ENCODE measurements around the gene GNPTAB.

Gene GNPTAB

GRCh38 chr12:101830367-101831325 is at the start of gene GNPTAB:
GNPTAB (minus strand) TSS chr12:101830959; CDS start chr12:101830675, 284 bp downstream.
- TF ChIP-seq GATA2 (IDR thresholded peaks at IDR 0.05; ENCODE audit: low read depth, low read length), result no peak
- TF ChIP-seq GATA3 (IDR thresholded peaks at IDR 0.05; ENCODE audit: low read depth, low read length), result no peak

DNA sequence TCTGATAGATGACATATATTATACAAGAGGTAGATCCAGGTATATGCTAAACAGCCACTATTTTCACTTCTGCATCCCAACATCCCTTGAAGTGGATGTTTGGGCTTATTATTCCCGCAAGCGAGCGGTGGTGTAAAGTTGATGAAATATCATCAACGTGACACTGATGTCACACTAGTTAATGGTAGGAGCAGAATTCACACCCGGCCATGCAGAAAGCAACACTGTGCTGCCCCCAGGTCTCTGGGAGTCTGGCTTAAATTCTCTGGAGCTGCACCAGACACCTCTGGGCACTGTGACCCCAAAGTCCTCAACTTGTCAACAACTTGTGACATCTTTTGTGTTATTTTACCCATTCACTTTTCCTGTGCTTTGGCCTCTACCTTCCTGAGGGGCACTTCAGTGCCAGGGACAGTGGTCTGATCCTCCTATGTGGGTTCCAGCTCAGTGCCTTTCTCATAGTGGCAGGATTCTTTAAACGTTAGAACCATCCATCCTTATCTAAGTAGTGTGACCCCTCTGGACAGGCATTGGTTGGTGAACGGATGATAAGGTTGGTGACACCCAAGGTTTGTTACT is 47.6 kb upstream of the GNPTAB start:
- no peak for TF ChIP-seq GATA3 (IDR thresholded peaks at IDR 0.05; ENCODE audit: low read depth, low read length)
- TF ChIP-seq GATA2 (IDR thresholded peaks at IDR 0.05; ENCODE audit: low read depth, low read length), result no peak

DNA sequence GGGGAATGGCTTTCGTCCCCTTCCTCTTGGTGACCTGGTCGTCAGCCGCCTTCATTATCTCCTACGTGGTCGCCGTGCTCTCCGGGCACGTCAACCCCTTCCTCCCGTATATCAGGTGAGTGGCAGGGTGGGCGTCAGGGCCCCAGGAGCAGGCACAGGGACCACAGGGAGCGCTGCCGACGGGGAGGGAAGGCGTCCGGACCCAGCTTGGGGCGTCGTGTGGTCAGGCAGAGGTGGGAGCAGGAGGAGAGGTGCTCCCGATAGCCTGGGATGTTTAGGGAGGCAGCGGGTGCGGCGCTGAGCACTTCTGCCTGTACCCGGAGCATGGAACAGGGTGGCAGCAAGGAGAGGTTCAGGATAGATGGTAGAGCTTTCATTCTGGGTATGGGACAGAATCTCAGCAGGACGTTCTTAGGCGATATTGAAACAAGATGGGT is 47.1 kb upstream of the GNPTAB start:
- TF ChIP-seq GATA3 (IDR thresholded peaks at IDR 0.05; ENCODE audit: low read depth, low read length) (no peak), GATA2 (IDR thresholded peaks at IDR 0.05; ENCODE audit: low read depth, low read length) (no peak)

DNA sequence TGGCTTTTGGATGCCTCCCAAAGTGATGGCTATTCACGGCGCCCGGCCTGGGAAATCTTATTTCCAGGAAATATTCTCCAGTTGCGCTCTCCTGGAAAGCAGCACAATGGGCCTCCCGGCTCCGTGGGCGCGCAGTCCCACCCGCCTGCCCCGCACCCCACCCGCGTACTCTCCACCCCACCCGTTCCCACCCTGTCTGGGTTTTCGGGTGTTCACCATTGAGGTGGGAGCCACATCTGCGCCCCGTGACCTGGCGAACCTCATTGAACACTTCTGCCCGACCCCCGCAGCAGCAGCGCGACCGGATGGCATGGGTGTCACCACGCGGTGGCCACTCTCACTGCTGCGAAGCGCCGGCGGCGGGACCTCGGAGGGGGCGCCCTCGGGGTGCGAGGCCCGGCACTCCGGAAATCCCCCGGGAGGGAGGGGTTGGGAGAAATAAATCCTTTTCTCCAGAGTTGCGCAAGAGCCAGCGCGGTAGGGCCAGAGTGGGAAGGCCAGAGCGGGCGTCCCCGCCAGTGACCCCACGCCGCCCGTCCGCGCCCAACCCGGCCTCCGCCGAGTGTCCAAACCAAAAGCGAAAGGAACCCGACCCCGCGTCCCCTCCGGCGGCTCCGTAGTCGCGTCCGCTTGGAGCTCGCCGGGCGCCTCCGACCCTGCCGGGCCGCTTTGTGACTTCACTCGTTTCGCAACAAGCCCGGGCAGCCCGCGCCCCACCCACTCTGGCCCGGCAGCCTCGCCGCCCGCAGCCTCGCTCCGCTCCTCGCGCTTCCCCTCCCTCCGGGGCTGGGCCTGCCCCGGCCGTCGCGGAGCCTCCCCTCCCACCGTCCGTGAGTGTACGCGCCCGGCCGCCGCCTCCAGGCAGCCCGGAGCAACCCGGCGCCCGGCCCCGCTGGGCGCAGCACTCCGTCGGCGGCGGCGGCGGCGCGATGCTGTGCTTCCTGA is 46.4 kb upstream of the GNPTAB start, which contains the start of gene DRAM1:
Gene DRAM1 (plus strand): TSS at position 720 of the 945 bp plus-strand sequence. CDS start 210 bp downstream, at position 930.
- TF ChIP-seq GATA3 (IDR thresholded peaks at IDR 0.05; ENCODE audit: low read depth, low read length) (no peak), GATA2 (IDR thresholded peaks at IDR 0.05; ENCODE audit: low read depth, low read length) (no peak)

DNA sequence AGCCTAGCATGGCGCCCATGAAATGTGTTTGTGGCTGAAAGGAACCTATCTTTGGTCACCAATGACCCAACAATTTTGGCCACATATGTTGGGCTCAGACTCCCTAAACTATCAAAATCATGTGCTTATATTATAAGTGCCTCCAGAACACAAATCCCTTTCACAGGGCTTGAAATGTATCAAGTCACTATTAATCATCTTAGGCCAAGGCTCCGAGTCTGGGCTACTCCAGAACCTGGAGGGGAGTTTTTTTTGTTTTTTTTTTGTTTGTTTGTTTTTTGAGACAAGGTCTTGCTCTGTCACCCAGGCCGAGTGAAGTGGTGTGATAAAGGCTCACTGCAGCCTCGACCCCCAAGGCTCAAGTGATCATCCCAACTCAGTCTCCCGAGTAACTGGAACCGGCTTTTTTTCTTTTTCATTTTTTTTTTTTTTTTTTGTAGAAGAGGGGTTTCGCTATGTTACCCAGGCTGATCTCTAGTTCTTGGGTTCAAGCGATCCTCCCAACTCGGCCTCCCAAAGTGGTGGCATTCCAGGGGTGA is 45.6 kb upstream of the GNPTAB start:
- TF ChIP-seq GATA2 (IDR thresholded peaks at IDR 0.05; ENCODE audit: low read depth, low read length) (no peak), GATA3 (IDR thresholded peaks at IDR 0.05; ENCODE audit: low read depth, low read length) (no peak)

GRCh38 chr12:101875162-101875561 is 44.4 kb upstream of the GNPTAB start:
- TF ChIP-seq GATA3 (IDR thresholded peaks at IDR 0.05; ENCODE audit: low read depth, low read length) (no peak), GATA2 (IDR thresholded peaks at IDR 0.05; ENCODE audit: low read depth, low read length) (no peak)

DNA sequence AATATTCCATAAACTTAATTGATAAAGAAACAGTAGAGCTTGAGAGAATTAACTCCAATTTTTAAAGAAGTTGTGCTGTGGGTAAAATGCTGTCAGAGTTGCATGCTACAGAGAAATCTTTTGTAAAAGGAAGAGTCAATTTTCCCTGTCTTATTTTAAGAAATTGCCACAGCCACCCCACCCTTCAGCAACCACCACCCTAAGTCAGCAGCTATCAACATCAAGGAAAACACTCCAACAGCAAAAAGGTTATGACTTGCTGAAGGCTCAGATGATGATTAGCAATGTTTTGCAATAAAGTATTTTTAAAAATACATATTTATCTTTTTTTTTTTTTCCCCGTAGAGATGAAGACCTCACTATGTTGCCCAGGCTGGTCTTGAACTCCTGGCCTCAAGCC is 40.2 kb upstream of the GNPTAB start:
- TF ChIP-seq GATA3 (IDR thresholded peaks at IDR 0.05; ENCODE audit: low read depth, low read length) (no peak), GATA2 (IDR thresholded peaks at IDR 0.05; ENCODE audit: low read depth, low read length) (no peak)

GRCh38 chr12:101866615-101867373 is 36.0 kb upstream of the GNPTAB start:
- TF ChIP-seq GATA2 (IDR thresholded peaks at IDR 0.05; ENCODE audit: low read depth, low read length) (no peak), GATA3 (IDR thresholded peaks at IDR 0.05; ENCODE audit: low read depth, low read length) (no peak)

GRCh38 chr12:101863981-101864380 is 33.2 kb upstream of the GNPTAB start:
- TF ChIP-seq GATA3 (IDR thresholded peaks at IDR 0.05; ENCODE audit: low read depth, low read length) (no peak), GATA2 (IDR thresholded peaks at IDR 0.05; ENCODE audit: low read depth, low read length) (no peak)

GRCh38 chr12:101862245-101862644 is 31.5 kb upstream of the GNPTAB start:
- TF ChIP-seq GATA3 (IDR thresholded peaks at IDR 0.05; ENCODE audit: low read depth, low read length), result no peak
- TF ChIP-seq GATA2 (IDR thresholded peaks at IDR 0.05; ENCODE audit: low read depth, low read length), result no peak

- TF ChIP-seq GATA3 (IDR thresholded peaks at IDR 0.05; ENCODE audit: low read depth, low read length) (no peak), GATA2 (IDR thresholded peaks at IDR 0.05; ENCODE audit: low read depth, low read length) (no peak)
These were observed 29.2 kb upstream of the GNPTAB start for GRCh38 chr12:101859664-101860607.

GRCh38 chr12:101858361-101858760 is 27.6 kb upstream of the GNPTAB start:
- TF ChIP-seq GATA3 (IDR thresholded peaks at IDR 0.05; ENCODE audit: low read depth, low read length), result no peak
- TF ChIP-seq GATA2 (IDR thresholded peaks at IDR 0.05; ENCODE audit: low read depth, low read length), result no peak
